Colonic mucosa (tissue), 4 donors: Measurements from ENCODE around the gene SMIM15. TPM values are rescaled to one million over a fixed set of nuclear protein-coding genes. Genes with fewer than 3 reads are reported as not detected.
"Not testable (repeated sequence)": the region's sequence is repeated elsewhere in the genome, so short reads cannot be mapped to it uniquely, and the experiment has no call there.

Experiments used
- DNase-seq: peaks from one replicate; pipeline ENCODE4 v3.0.0-alpha.2; 2020
- H3K27ac ChIP-seq: fragments of 200-600 bp; one replicate; pipeline ENCODE4 v1.8.0; 2021
- H3K27me3 ChIP-seq: fragments of 200-600 bp; one replicate; pipeline ENCODE4 v1.8.0; 2021
- H3K36me3 ChIP-seq: fragments of 200-600 bp; one replicate; pipeline ENCODE4 v1.8.0; 2021
- H3K4me1 ChIP-seq: fragments of 200-600 bp; one replicate; pipeline ENCODE4 v1.8.0; 2021; ENCODE audit warnings: mild to moderate bottlenecking
- H3K4me3 ChIP-seq: fragments of 200-600 bp; one replicate; pipeline ENCODE4 v1.8.0; 2021
- H3K9ac ChIP-seq, 2 donors: one replicate each; pipeline ENCODE4 v1.7.0; 2013; ENCODE audit warnings: control low read depth in 2 of 2, low read depth in 2 of 2, low read length in 2 of 2
- H3K9me3 ChIP-seq: fragments of 200-600 bp; one replicate; pipeline ENCODE4 v1.8.0; 2021
- CTCF ChIP-seq: fragments of 200-600 bp; IDR thresholded peaks from one replicate; pipeline ENCODE4 v1.8.0; 2022; ENCODE audit warnings: antibody characterized with exemption, mild to moderate bottlenecking
- intact Hi-C: fragments of 100-400 bp; cut with DNase I; formaldehyde crosslinking; loops from one replicate; pipeline ENCODE4 v1.14.1; 2022
- total RNA-seq, 2 donors: library from RNA; stranded (reverse); fragmentation: NEBNext Ultra II Directional in 1 of 2; extraction: Animal tissue kit (Norgen Biotek cat#: 25700) in 1 of 2; gene quantifications; one replicate each; pipeline ENCODE4 v1.2.1, GENCODE V29; 2021
- donor health status: healthy.
- donor health status: DM: no; HTN: no; CAD: no.
- donor health status: DM: no; HTN: no; CAD: no.

SMIM15 gene
- total RNA-seq, 2 donors from 2014 or later, result 99.6 to 123 TPM

- Histone ChIP-seq H3K4me3 (no peak overlapping the region), H3K9me3 (no peaks in the 10 kb centered on the region), H3K27ac (no peak overlapping the region), H3K9ac (no peak overlapping the region), H3K36me3 (no peaks in the 10 kb centered on the region), H3K4me1 (no peaks in the 10 kb centered on the region), H3K27me3 (no peaks in the 10 kb centered on the region)
- no peak for DNase-seq
- TF ChIP-seq CTCF, result no peak
- intact Hi-C loops, result no loop called here
Measured at GRCh38 chr5:61198606-61199005, 36.3 kb upstream of the SMIM15 start.

DNA sequence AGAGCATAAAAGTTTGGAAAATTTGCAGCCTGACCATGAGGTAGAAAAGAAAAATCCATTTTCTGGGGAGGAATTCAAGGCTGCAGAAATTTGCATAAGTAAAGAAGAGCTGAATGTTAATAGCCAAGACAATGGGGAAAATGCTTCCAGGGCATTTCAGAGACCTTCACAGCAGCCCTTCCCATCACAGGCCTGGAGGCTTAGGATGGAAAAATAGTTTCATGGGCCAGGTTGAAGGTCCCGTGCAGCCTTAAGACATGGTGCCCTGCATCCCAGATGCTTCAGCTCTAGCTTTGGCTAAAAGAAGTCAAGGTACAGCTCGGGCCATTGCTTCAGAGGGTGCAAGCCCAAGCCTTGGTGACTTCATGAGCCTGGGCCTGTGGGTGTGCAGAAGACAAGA is 25.6 kb upstream of the SMIM15 start:
- DNase-seq, intact Hi-C loops, H3K36me3 ChIP-seq, H3K9me3 ChIP-seq, H3K4me1 ChIP-seq, H3K4me3 ChIP-seq, H3K27ac ChIP-seq, H3K27me3 ChIP-seq, H3K9ac ChIP-seq: not testable (repeated sequence)

DNA sequence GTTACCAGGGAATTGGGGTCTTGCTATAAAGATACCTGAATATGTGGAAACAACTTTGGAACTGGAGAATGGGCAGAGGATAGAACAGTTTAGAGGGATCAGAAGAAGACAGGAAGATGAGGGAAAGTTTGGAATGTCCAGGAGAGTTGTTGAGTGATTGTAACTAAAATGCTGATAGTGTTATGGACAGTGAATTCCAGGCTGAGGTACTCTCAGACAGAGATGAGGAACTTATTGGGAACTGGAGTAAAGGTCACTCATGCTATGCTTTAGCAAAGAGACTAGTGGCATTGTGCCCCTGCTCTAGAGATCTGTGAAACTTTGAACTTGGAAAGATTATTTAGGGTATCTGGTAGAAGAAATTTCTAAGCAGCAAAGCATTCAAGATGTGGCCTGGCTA is 25.1 kb upstream of the SMIM15 start:
- H3K27me3 ChIP-seq, H3K4me3 ChIP-seq, H3K9ac ChIP-seq, H3K36me3 ChIP-seq, DNase-seq, intact Hi-C loops, H3K4me1 ChIP-seq, H3K27ac ChIP-seq, H3K9me3 ChIP-seq: not testable (repeated sequence)

DNA sequence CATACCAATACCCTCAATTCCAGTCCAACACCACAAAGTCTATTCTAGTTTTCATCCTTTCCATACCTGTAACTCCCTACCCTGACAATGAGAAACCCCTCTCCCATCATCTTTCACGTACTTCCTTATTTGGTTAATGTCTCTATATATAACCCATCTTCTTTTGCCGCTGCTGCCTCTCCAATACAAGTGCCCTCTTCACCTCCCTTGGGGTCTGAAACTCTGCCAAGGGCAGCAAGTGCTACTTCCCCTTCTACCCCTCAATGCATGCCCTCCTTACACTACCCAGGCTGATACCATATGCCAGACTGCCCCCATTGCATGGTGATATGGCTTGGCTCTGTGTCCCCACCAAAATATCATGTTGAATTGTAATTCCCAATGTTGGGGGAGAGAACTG is 24.4 kb upstream of the SMIM15 start:
- no peaks in the 10 kb centered on the region for H3K9me3 ChIP-seq
- H3K36me3 ChIP-seq, result no peaks in the 10 kb centered on the region
- H3K4me3 ChIP-seq, result no peak overlapping the region
- H3K9ac ChIP-seq, result no peak overlapping the region
- H3K27ac ChIP-seq, result no peak overlapping the region
- no peak for TF ChIP-seq CTCF
- H3K4me1 ChIP-seq, result no peaks in the 10 kb centered on the region
- no peak for DNase-seq
- H3K27me3 ChIP-seq, result no peaks in the 10 kb centered on the region
- intact Hi-C loops, result no loop called here

DNA sequence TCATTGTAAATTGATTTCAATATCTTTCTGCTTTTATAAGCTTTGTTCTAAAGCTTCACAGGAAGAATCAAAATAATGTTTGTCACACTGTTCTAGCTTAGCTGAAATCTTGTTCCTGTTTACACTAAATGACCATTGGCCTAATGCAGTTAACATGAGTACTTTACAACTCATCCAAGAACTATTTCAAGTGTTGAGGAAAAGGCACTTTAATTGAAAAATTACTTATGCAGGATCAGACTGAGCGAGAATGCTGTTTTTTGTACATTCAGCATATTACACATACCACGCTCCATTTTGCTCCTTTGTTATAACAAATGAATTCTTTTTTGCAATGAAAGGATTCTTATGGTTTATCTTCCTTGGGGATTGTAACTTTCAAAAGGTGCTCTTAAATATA is 22.4 kb upstream of the SMIM15 start:
- no peak for DNase-seq
- no peak overlapping the region for H3K27ac ChIP-seq
- H3K9me3 ChIP-seq, result no peaks in the 10 kb centered on the region
- H3K27me3 ChIP-seq, result no peaks in the 10 kb centered on the region
- H3K4me1 ChIP-seq, result no peaks in the 10 kb centered on the region
- H3K36me3 ChIP-seq, result no peaks in the 10 kb centered on the region
- no peak overlapping the region for H3K9ac ChIP-seq
- intact Hi-C loops, result no loop called here
- no peak overlapping the region for H3K4me3 ChIP-seq
- TF ChIP-seq CTCF, result no peak

DNA sequence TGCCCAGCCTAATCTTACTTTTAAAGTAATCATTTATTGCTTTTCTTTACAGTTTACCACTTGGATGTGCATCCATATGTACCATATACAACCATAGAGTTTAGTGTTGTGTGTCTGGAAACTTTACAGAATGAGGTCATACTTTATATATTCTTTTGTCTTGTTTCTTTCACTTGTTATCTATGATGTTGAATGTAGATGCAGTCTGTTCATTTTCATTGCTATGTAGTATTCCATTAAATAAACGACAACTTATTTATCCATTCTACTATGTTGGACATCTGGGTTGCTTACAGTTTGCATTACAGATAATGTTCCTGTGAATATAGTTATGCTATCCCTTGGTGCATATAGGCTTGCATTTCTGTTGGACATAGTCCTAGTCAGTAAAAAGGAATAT is 21.3 kb upstream of the SMIM15 start:
- TF ChIP-seq CTCF, result no peak
- H3K4me1 ChIP-seq, result no peaks in the 10 kb centered on the region

DNA sequence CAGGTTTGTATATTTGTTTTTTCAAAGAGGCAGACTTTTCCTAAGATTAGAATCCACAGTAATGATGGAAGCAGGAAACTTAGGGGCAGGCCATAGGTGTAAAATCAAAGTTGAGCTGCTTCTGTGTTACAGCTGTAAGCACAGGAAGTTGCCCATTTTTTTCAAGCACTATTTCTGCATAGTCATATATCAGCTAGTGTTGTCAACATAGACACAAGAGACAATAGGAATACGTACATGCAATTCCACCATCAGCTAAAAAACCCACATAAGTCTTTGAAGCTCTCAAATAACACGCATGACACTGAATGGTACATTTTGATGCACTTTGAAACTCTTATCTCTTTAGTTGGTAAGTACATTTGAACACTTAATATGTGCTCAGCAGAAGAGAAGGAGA is 20.2 kb upstream of the SMIM15 start:
- Histone ChIP-seq H3K27ac (no peak overlapping the region), H3K36me3 (no peaks in the 10 kb centered on the region), H3K4me3 (no peak overlapping the region), H3K4me1 (no peaks in the 10 kb centered on the region), H3K9me3 (no peaks in the 10 kb centered on the region), H3K9ac (no peak overlapping the region), H3K27me3 (no peaks in the 10 kb centered on the region)
- no peak for TF ChIP-seq CTCF
- intact Hi-C loops, result no loop called here
- DNase-seq, result no peak

More for the DNA sequence above, 21.3 kb upstream of the SMIM15 start:
- no peaks in the 10 kb centered on the region for H3K9me3 ChIP-seq
- H3K27ac ChIP-seq, result no peak overlapping the region
- H3K9ac ChIP-seq, result no peak overlapping the region
- intact Hi-C loops, result no loop called here
- no peaks in the 10 kb centered on the region for H3K36me3 ChIP-seq
- H3K27me3 ChIP-seq, result no peaks in the 10 kb centered on the region
- H3K4me3 ChIP-seq, result no peak overlapping the region
- no peak for DNase-seq
